H9 (cell line): Measurements from ENCODE around the gene CD52. TPM values are rescaled to one million over a fixed set of nuclear protein-coding genes. Genes with fewer than 3 reads are reported as not detected.

Experiments used
- DNase-seq: peaks from one replicate; pipeline ENCODE4 v3.0.0-alpha.2; 2017
- H2AFZ ChIP-seq: one replicate; pipeline ENCODE4 v1.6.1; 2013; ENCODE audit warnings: mild to moderate bottlenecking, low read length, control low read depth, moderate library complexity
- H2AK5ac ChIP-seq: 2 replicates; pipeline ENCODE4 v1.6.1; 2013; ENCODE audit warnings: low read length, control low read depth, mixed read lengths; ENCODE audit not compliant: insufficient read length
- H2BK120ac ChIP-seq: one replicate; pipeline ENCODE4 v1.6.1; 2013; ENCODE audit warnings: low read depth, mild to moderate bottlenecking, low read length, control low read depth, inconsistent platforms; ENCODE audit not compliant: poor library complexity, severe bottlenecking
- H2BK12ac ChIP-seq: 2 replicates; pipeline ENCODE4 v1.6.1; 2013; ENCODE audit warnings: low read length, control low read depth, mixed read lengths, low read depth; ENCODE audit not compliant: insufficient read length
- H2BK15ac ChIP-seq: 2 replicates; pipeline ENCODE4 v1.6.1; 2013; ENCODE audit warnings: low read depth, low read length, control low read depth
- H2BK20ac ChIP-seq: one replicate; pipeline ENCODE4 v1.6.1; 2013; ENCODE audit warnings: low read depth, mild to moderate bottlenecking, low read length, control low read depth, inconsistent platforms; ENCODE audit not compliant: poor library complexity, severe bottlenecking
- H2BK5ac ChIP-seq: 2 replicates; pipeline ENCODE4 v1.6.1; 2013; ENCODE audit warnings: low read length, control low read depth, mixed read lengths; ENCODE audit not compliant: insufficient read length
- H3K14ac ChIP-seq: 2 replicates; pipeline ENCODE4 v1.6.1; 2013; ENCODE audit warnings: low read length, control low read depth; ENCODE audit not compliant: insufficient read depth
- H3K18ac ChIP-seq: 2 replicates; pipeline ENCODE4 v1.6.1; 2013; ENCODE audit warnings: low read depth, mild to moderate bottlenecking, mixed read lengths, low read length, control low read depth; ENCODE audit not compliant: insufficient read length
- H3K23ac ChIP-seq: 2 replicates; pipeline ENCODE4 v1.6.1; 2013; ENCODE audit warnings: low read length, control low read depth, mixed read lengths, low read depth; ENCODE audit not compliant: insufficient read length
- H3K23me2 ChIP-seq: 2 replicates; pipeline ENCODE4 v1.6.1; 2013; ENCODE audit warnings: low read depth, mild to moderate bottlenecking, mixed read lengths, low read length, control low read depth; ENCODE audit not compliant: insufficient read length, poor library complexity, severe bottlenecking
- H3K27ac ChIP-seq: 2 replicates; pipeline ENCODE4 v1.5.1; 2013; ENCODE audit warnings: low read length, control low read depth, mixed read lengths, low read depth; ENCODE audit not compliant: insufficient read length
- H3K27me3 ChIP-seq: 2 replicates; pipeline ENCODE4 v1.6.1; 2013; ENCODE audit warnings: low read length, control low read depth, inconsistent platforms; ENCODE audit not compliant: insufficient read depth
- H3K4ac ChIP-seq: 2 replicates; pipeline ENCODE4 v1.6.1; 2013; ENCODE audit warnings: low read depth, mild to moderate bottlenecking, control low read depth, inconsistent platforms, low read length, moderate library complexity
- H3K4me1 ChIP-seq: 2 replicates; pipeline ENCODE4 v1.6.1; 2013; ENCODE audit warnings: low read length, control low read depth, inconsistent platforms; ENCODE audit not compliant: insufficient read depth
- H3K4me2 ChIP-seq: 2 replicates; pipeline ENCODE4 v1.6.1; 2013; ENCODE audit warnings: low read length, control low read depth, mixed read lengths; ENCODE audit not compliant: insufficient read length, insufficient read depth
- H3K56ac ChIP-seq: 2 replicates; pipeline ENCODE4 v1.6.1; 2013; ENCODE audit warnings: low read depth, mild to moderate bottlenecking, mixed read lengths, low read length, control low read depth; ENCODE audit not compliant: insufficient read length
- H3K79me1 ChIP-seq: 2 replicates; pipeline ENCODE4 v1.6.1; 2013; ENCODE audit warnings: low read depth, mild to moderate bottlenecking, moderate library complexity, low read length, control low read depth, inconsistent platforms; ENCODE audit not compliant: insufficient read depth, poor library complexity, severe bottlenecking
- H3K79me2 ChIP-seq: 2 replicates; pipeline ENCODE4 v1.6.1; 2013; ENCODE audit warnings: low read length, control low read depth, inconsistent platforms; ENCODE audit not compliant: insufficient read depth
- H3K9ac ChIP-seq: 2 replicates; pipeline ENCODE4 v1.6.1; 2013; ENCODE audit warnings: low read length, control low read depth, mixed read lengths; ENCODE audit not compliant: insufficient read length; ENCODE audit errors: extremely low read depth
- H3K9me3 ChIP-seq: one replicate; pipeline ENCODE4 v1.6.1; 2013; ENCODE audit warnings: low read depth, low read length, inconsistent platforms; ENCODE audit not compliant: control insufficient read depth
- H3T11ph ChIP-seq: one replicate; pipeline ENCODE4 v1.6.1; 2013; ENCODE audit warnings: mild to moderate bottlenecking, low read length, control low read depth, inconsistent platforms
- H4K20me1 ChIP-seq: one replicate; pipeline ENCODE4 v1.6.1; 2013; ENCODE audit not compliant: control insufficient read depth, insufficient read length, insufficient read depth
- H4K5ac ChIP-seq: 2 replicates; pipeline ENCODE4 v1.6.1; 2013; ENCODE audit warnings: low read depth, mild to moderate bottlenecking, mixed read lengths, low read length, control low read depth; ENCODE audit not compliant: insufficient read length
- H4K8ac ChIP-seq: replicated peaks from 2 replicates; pipeline ENCODE4 v1.6.1; 2013; ENCODE audit warnings: low read length, control low read depth, mixed read lengths, low read depth; ENCODE audit not compliant: insufficient read length
- H4K91ac ChIP-seq: 2 replicates; pipeline ENCODE4 v1.6.1; 2013; ENCODE audit warnings: low read depth, mild to moderate bottlenecking, moderate library complexity, mixed read lengths, low read length, control low read depth; ENCODE audit not compliant: insufficient read length
- H3K27ac Mint-ChIP-seq, 3 experiments: 2 replicates in 2 of 3; 3 replicates in 1 of 3; pipeline ENCODE4 v1.8.0; 2020 to 2021; ENCODE audit warnings: mixed read lengths in 3 of 3, mild to moderate bottlenecking in 1 of 3, moderate library complexity in 1 of 3
- H3K27me3 Mint-ChIP-seq: 2 replicates; pipeline ENCODE4 v1.8.0; 2021; ENCODE audit warnings: low read depth, mild to moderate bottlenecking, moderate library complexity, mixed read lengths
- H3K36me3 Mint-ChIP-seq, 3 experiments: 2 replicates in 2 of 3; 3 replicates in 1 of 3; pipeline ENCODE4 v1.8.0; 2020 to 2021; ENCODE audit warnings: low read depth in 3 of 3, mixed read lengths in 3 of 3; ENCODE audit not compliant: insufficient read depth in 1 of 3
- H3K4me1 Mint-ChIP-seq, 2 experiments: 2 replicates each; pipeline ENCODE4 v1.8.0; 2020; ENCODE audit warnings: mixed read lengths in 2 of 2
- H3K4me3 Mint-ChIP-seq, 2 experiments: 2 replicates in 1 of 2; 3 replicates in 1 of 2; pipeline ENCODE4 v1.8.0; 2020 to 2021; ENCODE audit warnings: mild to moderate bottlenecking in 2 of 2, mixed read lengths in 2 of 2, moderate library complexity in 1 of 2
- H3K9me3 Mint-ChIP-seq, 2 experiments: 2 replicates in 1 of 2; 3 replicates in 1 of 2; pipeline ENCODE4 v1.8.0; 2020; ENCODE audit warnings: mild to moderate bottlenecking in 2 of 2, mixed read lengths in 2 of 2, moderate library complexity in 1 of 2
- CTCF ChIP-seq: fragments of 200-600 bp; sonication (generic); conservative IDR thresholded peaks from 3 replicates; pipeline ENCODE4 v1.8.0; 2021; ENCODE audit warnings: antibody characterized with exemption, mild to moderate bottlenecking
- WGBS: extraction: QIAGEN DNeasy Blood & Tissue Kit; methylation state at CpG from one replicate; pipeline ENCODE4 v1.1.7; 2013; ENCODE audit warnings: missing lambda C conversion rate, low lambda C conversion rate, mixed read lengths; ENCODE audit not compliant: insufficient read length; ENCODE audit errors: extremely low coverage; 5-methylcytosine and 5-hydroxymethylcytosine counted together
- total RNA-seq: library from RNA; stranded (reverse); gene quantifications from 2 replicates; pipeline ENCODE4 v1.2.1, GENCODE V29; 2021

CD52 gene
- total RNA-seq, 1 experiment from 2014 or later: 4.1 TPM

- Histone ChIP-seq H4K20me1 (no peaks in the 10 kb centered on the region), H3K4me1 (peaks cover 3% of the 10 kb centered on the region; the same call in 1 of the 2 replicates), H3K23ac (no peak overlapping the region), H2BK120ac (no peak overlapping the region), H3K27me3 (no peaks in the 10 kb centered on the region), H3K14ac (no peak overlapping the region), H3K79me2 (no peaks in the 10 kb centered on the region), H3K23me2 (no peaks in the 10 kb centered on the region), H3K79me1 (no peaks in the 10 kb centered on the region), H2AK5ac (no peak overlapping the region), H3K4me2 (no peak overlapping the region), H3T11ph (no peak overlapping the region), H3K4ac (no peak overlapping the region), H2BK12ac (no peak overlapping the region), H3K27ac (no peak overlapping the region), H3K56ac (no peak overlapping the region), H2BK20ac (no peak overlapping the region), H2BK15ac (no peak overlapping the region), H2AFZ (no peak overlapping the region), H2BK5ac (no peak overlapping the region), H3K18ac (no peak overlapping the region), H3K9ac (no peak overlapping the region), H4K91ac (no peak overlapping the region), H4K5ac (no peak overlapping the region), H4K8ac (no peak overlapping the region), H3K9me3 (no peaks in the 10 kb centered on the region)
- H3K27me3 Mint-ChIP-seq: no peaks in the 10 kb centered on the region
- H3K4me3 Mint-ChIP-seq: no peak overlapping the region
- peak; percentile 17 for DNase-seq
- no CpG with 5 or more reads among the region's 7 CpGs for WGBS
- peaks cover 27 to 31% of the 10 kb centered on the region in 2 experiments for H3K4me1 Mint-ChIP-seq
- H3K27ac Mint-ChIP-seq: no peak overlapping the region
- H3K9me3 Mint-ChIP-seq: no peaks in the 10 kb centered on the region
- no peaks in the 10 kb centered on the region; a peak in 1 of 7 replicates for H3K36me3 Mint-ChIP-seq
- TF ChIP-seq CTCF: no peak
These were observed 31.6 kb downstream of the CD52 start for GRCh38 chr1:26349188-26349876.
